GM12878 (cell line): ENCODE measurements around the gene TNFAIP2.

Experiments used
- CTCF ChIP-seq, 3 experiments: IDR thresholded peaks in 2 of 3; conservative IDR thresholded peaks in 1 of 3; 2 replicates each; pipeline ENCODE4 v1.5.1; 2011; ENCODE audit warnings: low read depth in 3 of 3, low read length in 3 of 3, mild to moderate bottlenecking in 3 of 3, control low read depth in 2 of 3, moderate library complexity in 2 of 3, inconsistent platforms in 1 of 3, mixed read lengths in 1 of 3; ENCODE audit not compliant: control insufficient read depth in 2 of 3, insufficient read depth in 1 of 3; ENCODE audit errors: extremely low read depth in 1 of 3
- NFYA ChIP-seq: IDR thresholded peaks from 2 replicates; pipeline ENCODE4 v1.6.1; 2011; ENCODE audit warnings: low read depth, mild to moderate bottlenecking, low read length, improper control_type of control experiment, borderline replicate concordance
- STAT3 ChIP-seq: IDR thresholded peaks from 2 replicates; pipeline ENCODE4 v1.6.1; 2011; ENCODE audit warnings: low read depth, low read length, improper control_type of control experiment
- WRNIP1 ChIP-seq: IDR thresholded peaks from 2 replicates; pipeline ENCODE4 v1.6.1; 2011; ENCODE audit warnings: low read depth, low read length, improper control_type of control experiment, borderline replicate concordance

GRCh38 chr14:103141117-103141796 lies 18.0 kb downstream of the TNFAIP2 start:
- TF ChIP-seq CTCF (IDR thresholded peaks at IDR 0.05 in 2 of 3, conservative IDR thresholded peaks at IDR 0.05 in 1 of 3; ENCODE audit: control insufficient read depth in 2 of 3, extremely low read depth in 1 of 3, insufficient read depth in 1 of 3, low read depth in 3 of 3, low read length in 3 of 3) = peak; percentile 82 to 95 (median 92)
- no peak for TF ChIP-seq STAT3
- TF ChIP-seq WRNIP1 = 0 out of 2 replicates have a peak, but pooled peaks have one; percentile 52
- TF ChIP-seq NFYA = no peak
